GM23248 (cell line): ENCODE measurements around the gene GNPTG.

ENCODE experiments used
- EZH2 ChIP-seq: fragments of 200-600 bp; sonication (generic); IDR thresholded peaks from 2 replicates; pipeline ENCODE4 v1.6.1; 2018; ENCODE audit warnings: antibody characterized with exemption, mild to moderate bottlenecking; ENCODE audit not compliant: insufficient read depth, poor library complexity, severe bottlenecking
- EZH2phosphoT487 ChIP-seq: fragments of 200-600 bp; sonication (generic); IDR thresholded peaks from 2 replicates; pipeline ENCODE4 v1.6.1; 2018; ENCODE audit warnings: antibody characterized with exemption, moderate library complexity, mild to moderate bottlenecking, low read depth; ENCODE audit not compliant: insufficient read depth

DNA sequence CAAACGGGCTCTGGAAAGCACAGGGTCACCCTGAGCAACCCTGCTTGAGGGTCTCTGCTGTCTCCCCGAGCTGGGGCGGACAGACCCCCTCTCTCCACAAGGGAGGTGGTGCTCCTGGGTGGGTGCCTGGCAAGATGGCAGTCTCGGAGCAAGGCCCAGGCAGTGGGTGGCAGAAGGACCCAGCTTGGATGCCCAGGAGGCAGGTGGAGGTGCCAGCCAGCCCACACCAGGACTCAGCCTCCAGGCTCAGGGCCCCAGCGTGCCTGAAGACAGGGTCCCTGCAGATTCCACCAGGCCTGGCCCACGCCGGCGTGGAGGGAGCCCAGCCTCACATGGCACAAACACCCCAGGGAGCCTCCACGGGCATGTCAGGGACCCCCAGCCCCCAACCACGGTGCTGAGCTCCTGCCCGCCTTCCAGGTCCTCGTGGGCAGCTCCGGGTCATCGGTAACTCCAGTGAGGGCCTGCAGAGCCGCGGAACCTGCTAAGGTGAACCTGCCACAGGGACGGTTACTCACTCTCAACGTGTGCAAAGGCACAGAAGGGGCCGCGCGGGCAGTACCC lies 42.0 kb downstream of the GNPTG start:
- TF ChIP-seq EZH2 (no peak), EZH2phosphoT487 (no peak)
